GM12874 (cell line): ENCODE data around the gene P3H4.
A peak's percentile ranks its signal among the peaks of the same experiment; 100 is the strongest.

Experiments used
- CTCF ChIP-seq: IDR thresholded peaks from 2 replicates; pipeline ENCODE4 v1.5.1; 2011; ENCODE audit warnings: low read depth, mild to moderate bottlenecking, control low read depth, low read length, moderate library complexity; ENCODE audit not compliant: insufficient read depth

P3H4 gene

GRCh38 chr17:41812381-41813151, 817 bp upstream of the P3H4 start, which contains the start of gene FKBP10:
TSS of gene FKBP10 (plus strand) at chr17:41813004. CDS start at chr17:41813035, 31 bp downstream.
- no peak for TF ChIP-seq CTCF

- TF ChIP-seq CTCF, result no peak
Measured at GRCh38 chr17:41810659-41811548, 845 bp downstream of the P3H4 start.

GRCh38 chr17:41806685-41807445, 4.9 kb downstream of the P3H4 start:
- TF ChIP-seq CTCF, result no peak

DNA sequence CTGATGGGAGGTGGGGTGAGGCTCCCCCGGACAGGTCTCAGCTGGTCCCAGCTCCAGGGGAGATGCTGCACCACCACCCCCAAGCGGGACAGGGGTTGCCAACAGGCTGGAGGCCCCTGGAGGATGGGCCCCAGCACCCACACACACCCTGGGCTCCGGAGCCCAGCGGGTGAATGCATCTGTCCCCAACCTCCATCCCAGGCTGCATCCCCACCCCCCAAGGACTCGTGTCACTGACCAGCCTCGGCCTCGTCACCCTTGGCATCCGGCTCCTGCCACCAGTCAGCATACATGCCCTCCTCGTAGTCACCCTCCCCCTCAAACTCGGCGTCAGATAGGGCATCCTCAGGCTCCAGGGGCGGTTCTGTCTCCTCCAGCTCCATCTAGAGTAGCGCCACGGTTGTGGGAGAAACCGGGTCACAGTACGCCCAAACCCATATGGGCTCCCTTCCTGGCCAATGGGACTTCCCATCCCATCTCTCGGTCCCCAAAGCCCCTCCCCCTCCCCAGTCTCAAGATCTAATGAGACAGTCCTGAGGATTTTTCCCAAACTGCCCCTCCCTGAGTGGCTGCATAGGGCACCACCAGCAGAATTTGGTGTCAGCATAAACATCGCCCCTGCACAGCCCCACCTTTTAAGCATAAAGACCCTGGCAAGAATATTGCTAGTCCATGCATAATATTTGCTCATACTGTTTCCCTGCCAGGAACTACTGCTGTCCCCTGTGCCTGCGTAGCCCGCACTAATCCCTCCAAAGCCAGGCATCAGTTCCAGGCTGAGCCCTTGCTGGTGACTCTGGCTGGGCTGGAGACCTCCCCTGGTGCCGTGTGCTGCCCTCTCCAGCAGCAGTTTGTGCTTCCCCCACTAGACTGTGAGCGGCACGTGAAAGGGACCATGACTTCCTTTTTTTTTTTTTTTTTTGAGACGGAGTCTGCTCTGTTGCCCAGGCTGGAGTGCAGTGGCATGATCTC, 8.4 kb downstream of the P3H4 start:
- no peak for TF ChIP-seq CTCF

DNA sequence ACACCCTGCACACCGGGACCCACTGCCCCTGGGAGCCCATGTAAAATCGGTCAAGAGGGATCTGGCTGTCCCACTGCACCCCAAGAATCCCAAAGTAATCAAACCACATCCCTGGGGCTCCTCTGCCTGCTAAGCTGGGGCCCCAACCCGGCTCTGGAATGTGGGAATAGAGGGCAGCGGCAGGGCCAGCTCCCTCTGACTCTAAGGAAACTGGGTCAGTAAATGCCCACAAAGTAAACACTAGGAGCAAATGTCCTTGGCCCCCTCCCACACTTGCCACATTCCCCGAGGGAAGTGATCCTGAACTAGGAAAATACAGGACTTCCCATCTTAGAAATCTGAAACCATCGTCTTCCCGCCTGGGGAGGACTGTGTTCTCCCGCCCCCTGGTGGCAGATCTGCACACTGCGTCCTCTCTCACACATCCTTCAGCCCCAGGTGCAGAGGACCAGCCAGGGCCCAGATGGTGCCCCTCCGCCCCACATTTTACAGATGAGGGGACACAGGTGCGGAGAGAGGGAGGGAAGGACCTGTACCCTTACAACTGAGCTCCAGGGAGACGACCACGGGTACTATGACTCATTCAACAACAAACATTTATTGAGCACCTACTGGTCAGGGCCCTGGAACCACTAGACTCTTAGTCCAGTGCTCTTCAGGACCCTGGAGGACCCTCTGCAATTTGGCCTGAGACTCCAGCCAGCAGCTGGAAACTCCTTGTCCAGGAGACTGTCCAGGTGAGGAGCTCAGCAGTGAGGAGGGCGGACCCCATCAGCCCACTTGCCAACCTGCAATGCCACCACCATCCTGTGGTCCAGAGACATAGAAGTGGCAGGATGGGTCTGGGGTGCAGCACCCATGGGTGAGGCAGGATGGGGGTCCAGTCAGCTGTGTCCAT, 10.1 kb downstream of the P3H4 start:
- peak; percentile 95 for TF ChIP-seq CTCF
